ENCODE measurements around the gene SDC4.

SDC4 gene

DNA sequence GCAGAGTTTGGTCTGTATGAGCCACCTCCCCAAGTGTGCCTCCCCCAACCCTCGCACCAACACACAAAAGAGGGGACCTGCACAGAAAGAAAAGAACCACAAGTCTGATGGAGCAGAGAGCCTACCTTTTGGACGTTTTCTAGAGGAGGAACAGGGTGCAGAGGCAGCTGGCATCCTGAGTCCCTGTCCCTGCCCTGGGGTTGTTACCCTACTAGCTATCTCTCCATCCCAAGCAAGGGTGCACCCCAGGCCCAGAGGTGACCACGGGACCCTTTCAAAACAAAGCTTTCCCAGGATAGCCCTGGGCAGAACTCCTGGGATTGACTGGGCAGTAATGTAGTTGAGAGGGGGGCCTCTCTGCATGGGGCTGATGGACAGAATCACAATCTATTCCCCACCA is 30.4 kb downstream of the SDC4 start:
- no peak for DNase-seq

DNA sequence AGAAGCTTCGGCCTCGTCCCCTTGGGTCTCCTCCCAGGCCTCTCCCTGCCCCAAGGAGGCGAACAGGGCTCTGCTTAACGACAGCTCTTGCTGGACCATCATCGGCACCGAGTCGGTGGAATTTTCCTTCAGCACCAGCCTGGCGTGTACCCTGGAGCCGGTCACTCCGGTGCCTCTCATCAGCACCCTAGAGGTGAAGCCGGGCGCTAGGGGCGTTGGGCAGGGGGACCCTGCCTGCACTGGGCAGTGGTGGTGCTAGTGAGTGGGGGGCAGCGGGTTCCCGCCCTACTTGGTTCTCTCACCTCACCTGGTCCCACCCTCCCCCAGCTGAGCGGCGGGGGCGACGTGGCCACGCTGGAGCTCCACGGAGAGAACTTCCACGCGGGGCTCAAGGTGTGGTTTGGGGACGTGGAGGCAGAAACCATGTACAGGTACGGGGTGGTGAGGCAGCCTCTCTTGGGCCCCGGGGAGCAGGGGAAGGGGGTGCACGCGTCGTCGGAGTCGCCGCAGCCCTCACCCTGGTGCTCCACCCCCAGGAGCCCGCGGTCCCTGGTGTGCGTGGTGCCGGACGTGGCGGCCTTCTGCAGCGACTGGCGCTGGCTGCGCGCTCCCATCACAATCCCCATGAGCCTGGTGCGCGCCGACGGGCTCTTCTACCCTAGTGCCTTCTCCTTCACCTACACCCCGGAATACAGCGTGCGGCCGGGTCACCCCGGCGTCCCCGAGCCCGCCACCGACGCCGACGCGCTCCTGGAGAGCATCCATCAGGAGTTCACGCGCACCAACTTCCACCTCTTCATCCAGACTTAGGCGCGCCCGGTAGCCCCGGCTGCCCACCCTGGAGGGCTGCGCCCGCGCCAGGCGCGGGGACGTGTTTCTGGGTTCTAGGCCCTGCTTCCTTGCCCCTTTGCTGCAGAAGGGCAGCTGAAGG is 31.8 kb downstream of the SDC4 start:
- no peak for DNase-seq

DNA sequence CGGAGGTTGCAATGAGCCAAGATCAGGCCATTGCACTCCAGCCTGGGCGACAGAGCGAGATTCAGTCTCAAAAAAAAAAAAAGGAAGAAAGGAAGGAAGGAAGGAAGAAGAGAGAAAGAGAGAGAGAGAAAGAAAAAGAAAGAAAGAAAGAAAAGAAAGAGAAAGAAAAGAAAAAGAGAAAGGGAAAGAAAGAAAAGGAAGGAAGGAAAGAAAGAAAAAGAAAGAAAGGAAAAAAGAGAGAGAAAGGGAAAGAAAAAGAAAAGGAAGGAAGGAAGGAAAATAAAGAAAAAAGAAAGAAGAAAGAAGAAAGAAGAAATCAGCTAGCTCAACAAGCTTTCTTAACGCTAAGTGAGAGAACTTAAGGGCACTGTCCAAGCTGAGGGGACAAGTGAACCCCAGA is 32.6 kb downstream of the SDC4 start:
- no peak for DNase-seq

DNA sequence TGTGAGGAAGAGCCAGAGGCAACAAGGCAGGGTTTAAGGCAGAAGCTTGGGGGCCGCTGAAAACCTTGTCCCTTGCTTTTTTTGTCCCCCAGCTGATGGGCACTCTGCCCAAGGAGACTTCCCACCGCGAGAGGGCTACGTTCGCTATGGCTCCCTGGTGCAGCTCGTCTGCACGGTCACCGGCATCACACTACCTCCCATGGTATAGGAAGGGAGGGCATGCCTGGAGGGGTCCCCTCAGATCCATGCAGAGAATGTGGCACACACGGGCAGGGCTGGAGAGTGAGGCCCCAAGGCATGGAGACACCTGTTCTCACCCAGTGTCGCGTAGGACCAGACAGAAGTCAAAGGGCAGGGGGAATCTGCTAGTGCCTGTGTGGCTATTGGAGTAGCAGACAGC is 34.3 kb downstream of the SDC4 start:
- no peak for DNase-seq

DNA sequence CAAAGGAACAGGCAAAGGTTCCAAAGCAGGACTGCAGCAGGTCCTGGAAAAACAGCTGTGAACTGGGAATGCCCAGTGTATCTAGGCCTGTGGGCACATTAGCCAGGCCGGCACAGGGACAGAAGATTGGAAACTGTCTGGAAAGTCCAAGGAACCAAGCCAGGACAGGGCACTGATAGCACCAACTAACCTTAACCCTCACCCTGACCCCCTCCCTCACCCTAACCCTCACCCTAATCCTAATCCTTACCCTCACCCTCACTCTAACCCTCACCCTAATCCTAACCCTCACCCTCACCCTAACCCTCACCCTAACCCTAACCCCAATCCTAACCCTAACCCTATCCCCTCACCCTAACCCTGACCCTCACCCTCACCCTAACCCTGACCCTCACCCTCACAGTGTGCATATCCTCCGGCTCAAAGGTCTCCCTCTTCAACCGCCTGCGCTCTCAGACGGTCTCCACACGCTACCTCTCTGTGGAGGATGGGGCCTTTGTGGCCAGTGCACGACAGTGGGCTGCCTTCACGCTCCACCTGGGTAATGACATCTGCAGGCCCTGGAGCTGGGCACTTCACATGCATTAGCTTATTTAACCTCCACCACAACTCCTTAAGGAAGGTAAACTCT is 35.0 kb downstream of the SDC4 start:
- no peak for DNase-seq

DNA sequence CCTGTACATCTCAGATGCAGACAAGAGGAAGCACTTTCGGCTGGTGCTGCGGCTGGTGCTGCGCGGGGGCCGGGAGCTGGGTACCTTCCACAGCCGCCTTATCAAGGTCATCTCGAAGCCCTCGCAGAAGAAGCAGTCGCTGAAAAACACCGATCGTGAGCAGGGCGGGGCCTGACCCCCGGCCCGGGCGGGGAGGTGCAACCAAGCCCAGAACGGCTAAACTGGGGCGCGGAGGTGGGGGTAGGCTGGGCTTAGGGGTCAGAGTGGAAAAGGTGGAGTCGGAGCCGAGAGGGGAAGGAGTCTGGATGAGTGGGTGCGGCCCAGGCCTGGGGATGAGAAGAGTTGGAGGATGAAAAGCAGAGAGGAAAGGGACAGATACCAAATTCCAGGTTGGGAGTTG is 36.0 kb downstream of the SDC4 start:
- no peak for DNase-seq

DNA sequence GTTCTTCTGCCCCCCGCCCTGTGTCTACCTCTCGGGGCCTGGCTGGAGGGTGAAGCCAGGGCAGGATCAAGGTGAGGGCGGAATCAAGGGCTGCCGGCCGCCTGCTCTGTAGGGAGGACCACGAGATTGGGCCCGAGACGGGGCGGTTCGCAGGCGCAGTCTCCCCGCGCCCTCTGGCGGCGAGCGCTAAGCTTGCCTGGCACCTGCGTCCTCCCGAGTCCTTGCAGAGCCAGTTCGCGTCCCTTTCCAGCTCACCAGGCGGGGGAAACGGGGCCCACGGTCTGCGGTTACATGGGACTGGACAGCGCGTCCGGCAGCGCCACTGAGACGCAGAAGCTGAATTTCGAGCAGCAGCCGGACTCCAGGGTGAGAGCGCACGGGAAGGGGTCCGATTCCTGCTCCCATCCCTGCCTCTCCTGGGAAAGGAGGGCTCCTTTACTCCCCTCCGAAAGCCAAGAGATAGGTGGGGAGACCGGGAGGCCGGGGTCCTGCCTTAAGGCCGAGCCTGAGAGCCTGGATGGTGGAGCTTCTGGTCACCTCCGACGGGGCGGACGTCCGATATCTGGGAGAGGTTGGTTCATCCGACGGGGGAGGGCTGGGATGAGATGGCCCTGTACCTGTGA is 36.5 kb downstream of the SDC4 start:
- DNase-seq = no peak

DNA sequence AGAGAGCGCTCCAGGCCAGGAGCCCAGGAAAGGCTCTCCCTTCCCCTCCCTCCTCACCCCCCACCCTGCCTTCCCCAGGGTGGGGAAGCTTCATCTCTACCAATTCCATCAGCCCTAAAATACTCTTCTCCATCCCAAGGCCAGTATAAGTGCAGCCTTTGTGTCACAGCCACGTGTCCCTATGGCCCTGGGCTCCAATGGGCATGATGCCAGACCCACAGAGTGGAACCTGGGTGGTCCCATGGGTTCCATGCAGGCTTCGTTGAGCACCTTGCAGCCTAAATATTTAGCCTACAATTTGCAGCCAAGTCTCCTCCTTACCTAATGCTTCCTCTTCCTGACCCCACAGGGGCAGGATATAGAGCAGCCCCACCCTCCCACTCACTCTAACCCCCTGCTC is 39.1 kb downstream of the SDC4 start:
- DNase-seq = no peak

DNA sequence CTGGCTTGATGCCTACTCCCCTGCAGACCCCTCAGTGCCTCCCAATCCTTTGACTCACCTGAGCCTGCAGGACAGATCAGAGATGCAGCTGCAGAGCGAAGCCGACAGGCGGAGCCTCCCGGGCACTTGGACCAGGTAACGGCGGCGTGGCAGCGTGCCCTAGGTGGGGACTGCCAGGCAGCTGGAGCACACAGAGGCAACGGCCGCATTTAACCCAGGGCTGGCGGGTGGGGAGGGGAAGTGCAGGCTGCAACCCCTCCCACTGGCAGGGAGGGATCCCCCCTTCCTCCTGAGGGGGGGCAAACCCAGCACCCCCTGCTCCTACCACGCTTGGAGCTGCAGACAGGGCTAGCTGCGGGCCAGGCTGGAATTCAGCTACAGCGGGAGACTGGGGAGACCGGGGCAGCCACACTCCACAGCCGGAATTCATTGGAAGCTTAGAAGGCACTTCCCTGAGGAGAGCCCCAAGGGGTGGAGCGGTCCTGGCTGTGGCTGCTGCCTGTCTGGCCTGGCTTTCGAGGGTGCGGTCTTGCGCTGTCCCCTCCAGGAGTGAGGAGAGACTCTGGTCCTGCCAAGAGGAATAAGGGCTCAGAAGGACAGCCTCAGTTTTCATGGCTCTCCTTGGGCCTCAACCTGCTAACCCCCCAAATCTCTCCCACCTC is 40.0 kb downstream of the SDC4 start, which contains the start of gene MATN4:
TSS of gene MATN4 (minus strand) at position 183 of the 662 bp plus-strand sequence. CDS start 2,717 bp downstream, outside the sequence.
- no peak for DNase-seq

DNA sequence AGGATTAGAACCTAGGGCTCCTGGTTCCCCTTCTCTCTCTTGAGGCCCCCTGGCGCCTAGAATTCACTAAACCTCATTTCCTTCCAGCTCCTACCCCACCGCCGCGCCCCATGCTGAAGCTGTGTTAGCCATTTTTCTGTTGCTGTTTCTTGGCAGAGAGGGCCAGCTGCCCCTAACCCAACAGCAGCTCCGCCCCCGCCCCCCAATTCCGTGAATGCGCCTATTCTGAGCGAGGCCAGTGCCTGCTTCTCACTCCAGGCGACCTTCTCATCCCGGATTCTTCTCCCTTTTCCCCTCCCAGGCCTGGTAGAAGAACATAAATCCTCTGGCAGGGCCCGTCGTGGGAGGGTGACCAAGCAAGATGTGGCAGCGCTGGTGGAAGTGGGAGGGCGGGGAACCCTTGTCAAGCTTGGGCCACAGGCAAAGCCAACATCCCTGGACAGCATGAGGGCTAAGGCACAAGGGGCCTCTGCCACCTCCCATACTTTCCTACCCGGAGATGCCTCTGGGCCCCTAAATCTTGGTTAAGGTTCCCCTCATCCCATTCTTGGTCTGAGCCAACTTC is 41.1 kb downstream of the SDC4 start:
- no peak for DNase-seq

DNA sequence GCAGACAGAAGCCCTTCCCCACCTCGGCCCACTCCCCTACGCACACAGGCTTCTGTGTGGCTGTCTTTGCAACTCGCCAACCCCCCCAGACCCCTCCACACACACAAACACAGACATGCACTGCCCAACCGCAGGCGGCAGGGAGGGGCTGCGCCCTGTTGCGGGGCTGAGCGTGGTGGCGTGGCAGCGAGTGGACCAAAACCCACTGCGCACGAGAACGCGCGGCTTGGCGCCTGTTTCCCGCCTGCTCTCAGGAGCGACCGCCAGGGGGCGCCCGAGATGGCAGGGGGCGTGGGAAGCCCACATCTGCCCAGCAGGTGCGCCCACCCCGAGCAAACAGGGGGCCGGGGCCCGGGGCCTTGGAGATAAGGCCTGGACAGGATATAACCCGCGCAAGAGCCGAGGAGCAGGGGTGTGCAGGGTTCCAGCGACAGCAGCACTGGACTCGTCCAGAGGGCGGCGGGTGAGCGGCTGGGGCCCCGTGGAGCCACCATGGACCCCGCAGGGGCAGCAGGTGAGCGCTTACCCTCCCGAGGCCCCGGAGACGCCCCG is 41.7 kb downstream of the SDC4 start, which contains the start of gene RBPJL:
TSS of gene RBPJL (plus strand) at position 410 of the 552 bp plus-strand sequence. CDS start at position 493, 83 bp downstream.
- no peak for DNase-seq

DNA sequence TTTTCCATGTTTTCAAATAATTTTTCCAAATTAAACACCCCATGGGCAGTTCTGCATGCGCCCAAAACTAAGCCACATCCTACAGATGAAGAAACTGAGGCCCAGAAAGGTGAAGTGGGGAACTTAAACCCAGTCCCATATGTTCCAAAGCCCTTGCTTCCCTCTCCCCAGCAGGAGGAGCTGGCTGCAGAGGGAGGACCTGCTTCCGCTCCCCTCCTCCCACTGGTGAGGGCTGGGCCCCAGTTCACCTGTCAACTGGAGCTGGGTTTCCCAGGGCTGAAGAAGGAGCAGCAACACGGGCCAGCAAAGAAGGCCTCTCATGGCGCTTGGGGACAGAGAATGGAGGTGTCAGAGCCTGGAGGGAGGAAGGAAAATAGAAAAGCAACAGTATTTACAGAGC is 43.0 kb downstream of the SDC4 start:
- no peak for DNase-seq

DNA sequence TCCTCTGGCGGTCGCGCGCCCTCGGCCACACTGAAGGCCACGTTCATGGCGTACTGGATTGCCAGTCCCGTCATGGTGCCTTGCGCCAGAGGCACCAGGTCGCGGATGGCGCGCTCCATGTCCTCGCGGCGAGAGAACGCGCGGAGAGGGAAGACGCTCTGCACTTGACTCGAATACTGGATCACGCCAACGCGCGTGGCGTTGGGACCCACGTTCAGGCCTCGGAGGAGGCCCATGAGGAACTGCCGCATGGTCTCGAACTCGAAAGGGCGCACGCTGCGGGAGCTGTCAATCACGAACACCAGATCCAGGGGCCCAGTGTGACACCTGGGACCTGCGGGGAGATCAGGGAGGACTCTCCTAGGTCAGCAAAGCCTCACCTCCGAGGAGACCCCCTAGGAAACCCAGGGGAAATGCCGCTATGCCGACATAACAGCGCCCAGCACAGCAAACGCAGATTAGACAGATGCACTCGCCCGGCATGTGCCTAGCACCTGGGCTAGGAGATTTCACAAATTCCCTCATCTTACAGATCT is 43.7 kb downstream of the SDC4 start:
- no peak for DNase-seq

DNA sequence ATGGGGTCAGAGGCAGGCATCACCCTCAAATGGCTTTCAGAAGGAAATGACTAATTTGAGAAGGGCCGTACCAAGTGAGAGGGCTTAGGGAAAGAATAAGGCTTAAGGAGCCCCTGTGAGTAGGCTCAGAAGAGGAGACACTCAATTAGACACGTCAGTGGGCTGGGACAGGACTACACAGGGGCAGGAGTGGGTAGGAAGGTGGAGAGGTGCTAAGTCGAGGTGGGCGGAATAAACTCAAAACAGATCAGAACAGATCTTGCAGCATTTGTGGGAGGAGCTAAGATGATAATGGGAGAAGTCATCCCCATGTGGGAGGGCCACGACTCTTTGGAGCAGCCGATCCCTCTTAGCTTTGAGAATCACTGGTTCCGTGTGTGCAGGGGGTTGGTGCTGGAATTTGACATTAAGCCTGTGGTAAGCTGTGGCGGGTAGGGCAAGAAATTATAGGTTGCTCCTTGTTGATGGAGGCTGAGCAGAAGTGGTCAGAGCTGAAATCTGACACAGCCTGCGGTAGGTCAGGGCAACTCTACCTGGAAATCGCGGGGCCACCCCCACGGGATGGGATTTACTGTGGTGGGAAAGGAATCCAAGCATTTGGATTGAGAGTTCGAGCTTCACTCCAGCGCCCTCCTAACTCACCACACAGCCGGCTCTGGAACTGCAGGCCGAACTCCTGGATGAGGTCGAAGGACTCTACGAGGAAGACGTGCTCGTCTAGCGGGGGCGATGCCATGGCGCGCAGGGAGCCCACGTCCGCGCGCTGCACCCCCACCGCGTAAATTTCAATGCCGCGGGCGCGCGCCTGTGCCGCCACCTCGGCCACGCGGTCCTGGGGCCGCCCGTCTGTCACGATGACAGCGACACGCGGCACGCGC is 44.4 kb downstream of the SDC4 start:
- no peak for DNase-seq

DNA sequence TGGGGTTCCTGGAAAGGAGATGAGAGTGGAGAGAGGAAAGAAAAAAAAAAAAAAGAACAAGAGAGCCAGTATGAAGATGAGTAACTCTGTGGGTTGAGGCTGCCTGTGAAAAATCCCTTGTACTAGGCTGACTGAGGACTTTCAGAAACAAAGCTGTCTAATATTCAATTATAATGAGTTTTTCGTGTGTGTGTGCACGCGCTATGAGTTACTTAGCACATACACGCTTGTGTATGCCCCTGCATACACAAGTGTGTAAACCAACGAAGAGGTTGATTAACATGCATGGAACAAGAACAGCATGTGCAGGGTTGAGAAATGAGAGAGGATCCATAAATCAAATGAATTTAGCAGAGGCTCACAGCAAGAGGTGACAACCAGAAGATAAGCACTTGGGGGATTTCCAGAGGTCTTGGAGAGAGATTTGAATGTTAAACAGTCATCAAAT is 46.4 kb downstream of the SDC4 start:
- no peak for DNase-seq

DNA sequence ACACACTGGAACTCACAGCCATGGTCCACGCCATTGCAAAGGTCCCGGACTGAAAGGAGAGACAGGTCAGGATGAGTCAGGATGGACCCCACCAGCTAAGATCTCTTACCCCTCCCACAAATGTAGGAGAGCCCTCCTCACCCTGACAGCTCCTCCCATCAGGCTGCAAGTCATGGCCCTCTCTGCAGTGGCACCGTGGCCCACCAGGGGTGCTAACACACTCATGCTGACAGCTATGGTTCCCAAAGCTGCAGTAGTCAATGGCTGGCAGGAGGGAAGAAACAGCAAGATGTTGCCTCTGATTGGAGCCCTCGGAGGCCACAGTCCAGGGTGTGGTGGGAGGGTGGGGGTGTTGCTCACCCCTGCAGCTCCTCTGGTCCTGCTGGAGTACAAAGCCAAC is 47.3 kb downstream of the SDC4 start:
- DNase-seq = no peak

DNA sequence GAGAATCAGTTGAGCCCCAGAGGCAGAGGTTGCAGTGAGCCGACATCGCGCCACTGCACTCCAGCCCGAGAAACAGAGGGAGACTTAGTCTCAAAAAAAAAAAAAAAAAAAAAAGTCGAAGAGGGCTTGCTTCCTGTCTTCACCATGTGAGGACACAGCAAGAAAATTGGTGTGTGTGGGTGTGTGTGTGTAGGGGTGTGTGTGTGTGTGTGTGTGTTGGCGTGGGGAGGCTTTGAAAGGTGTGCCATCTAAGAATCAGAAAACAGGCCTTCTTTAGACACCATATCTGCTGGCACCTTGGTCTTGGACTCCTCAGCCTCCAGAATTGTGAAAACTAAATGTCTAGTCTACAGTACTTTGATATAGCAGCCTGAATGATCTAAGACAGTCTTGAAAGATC is 48.4 kb downstream of the SDC4 start:
- no peak for DNase-seq

DNA sequence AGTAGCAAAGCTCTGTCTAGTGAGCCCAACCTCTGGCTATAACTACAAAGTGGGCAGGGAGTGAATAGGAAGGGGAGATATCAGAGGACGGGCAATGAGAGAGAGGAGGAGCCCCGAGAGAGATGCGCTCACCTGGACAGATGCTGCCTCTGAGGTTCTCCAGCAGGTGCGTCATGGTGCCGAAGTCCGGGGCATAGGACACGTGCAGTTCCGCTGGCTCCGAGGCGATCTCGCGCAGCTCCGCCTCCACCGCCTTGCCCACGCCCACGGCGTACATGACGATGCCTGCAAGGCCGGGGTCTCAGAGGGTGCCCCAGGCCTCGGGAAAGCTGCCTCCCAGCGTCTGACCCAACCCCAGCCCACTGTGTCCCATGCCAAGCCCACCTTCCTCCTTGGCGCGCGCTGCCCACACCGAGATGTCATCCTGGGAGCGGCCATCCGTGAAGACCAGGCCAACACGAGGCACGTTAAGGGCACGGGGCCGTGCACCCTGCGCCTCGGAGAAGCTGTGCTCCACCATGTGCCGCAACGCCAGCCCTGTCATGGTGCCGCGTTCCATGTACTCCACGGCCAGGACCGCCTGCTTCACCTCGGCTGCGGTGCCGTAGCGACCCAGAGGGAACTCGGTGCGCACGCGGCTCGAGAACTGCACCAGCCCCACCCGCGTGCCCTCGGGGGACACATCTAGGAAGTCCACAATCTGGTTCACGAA is 50.3 kb downstream of the SDC4 start:
- DNase-seq = no peak

DNA sequence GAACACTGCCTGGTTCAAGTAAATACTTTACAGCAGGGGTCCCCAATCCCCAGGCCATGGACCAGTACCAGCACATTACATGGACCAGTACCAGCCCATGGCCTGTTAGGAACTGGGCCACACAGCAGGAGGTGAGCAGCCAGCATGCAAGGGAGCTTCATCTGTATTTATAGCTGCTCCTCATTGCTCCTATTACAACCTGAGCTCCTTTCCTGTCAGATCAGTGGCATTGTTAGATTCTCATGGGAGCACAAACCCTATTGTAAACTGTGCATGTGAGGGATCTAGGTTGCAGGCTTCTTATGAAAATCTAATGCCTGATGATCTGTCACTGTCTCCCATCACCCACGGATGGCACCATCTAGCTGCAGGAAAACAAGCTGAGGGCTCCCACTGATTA is 53.6 kb downstream of the SDC4 start:
- no peak for DNase-seq

DNA sequence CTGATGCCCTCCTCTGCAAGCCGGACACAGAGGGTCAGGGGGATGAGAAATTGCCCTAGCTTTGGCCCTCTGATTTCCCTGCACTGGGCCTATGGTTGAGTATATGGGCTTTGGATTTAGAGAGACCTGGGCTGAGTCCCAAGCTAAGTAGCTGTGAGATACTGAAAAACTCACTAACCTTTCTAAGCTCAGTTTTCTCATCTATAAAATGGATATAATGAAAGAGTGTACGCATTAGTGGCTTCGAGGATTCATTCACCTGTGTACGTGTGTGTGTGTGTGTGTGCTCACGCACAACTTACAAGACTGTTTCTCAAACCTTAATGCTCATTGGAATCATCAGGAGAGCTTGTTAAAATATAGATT is 54.2 kb downstream of the SDC4 start:
- no peak for DNase-seq

Data from NCI-H1048 (cell line).